Right lobe of liver (tissue), 6 donors: ENCODE results near the gene HOXB4. TPM values are rescaled to one million over a fixed set of nuclear protein-coding genes. Genes with fewer than 3 reads are reported as not detected.

ENCODE experiments used
- ATAC-seq, 4 donors: fragments of 200-7000 bp; cut with Tn5 transposase; one replicate each; pipeline ENCODE4 v1.9.1; 2020; ENCODE audit warnings: mild to moderate bottlenecking in 4 of 4, moderate library complexity in 4 of 4
- DNase-seq, 3 donors: peaks; one replicate each; pipeline ENCODE4 v3.0.0-alpha.2; 2020
- H3K27ac ChIP-seq, 3 donors: fragments of 200-600 bp; one replicate each; pipeline ENCODE4 v1.8.0; 2022
- H3K27me3 ChIP-seq, 2 donors: fragments of 200-600 bp; one replicate each; pipeline ENCODE4 v1.8.0; 2022
- H3K36me3 ChIP-seq, 4 donors: fragments of 200-600 bp; sonication (generic) in 1 of 4; one replicate each; pipeline versions ENCODE4 v1.5.1 to v1.8.0; 2017 to 2022; ENCODE audit warnings: control low read depth in 1 of 4
- H3K4me1 ChIP-seq, 4 donors: fragments of 200-600 bp; sonication (generic) in 1 of 4; one replicate each; pipeline versions ENCODE4 v1.5.1 to v1.8.0; 2017 to 2022; ENCODE audit warnings: control low read depth in 1 of 4
- H3K4me3 ChIP-seq, 3 donors: fragments of 200-600 bp; one replicate each; pipeline ENCODE4 v1.8.0; 2022
- H3K9me3 ChIP-seq, 4 donors: fragments of 200-600 bp; sonication (generic) in 1 of 4; one replicate each; pipeline versions ENCODE4 v1.5.1 to v1.8.0; 2017 to 2022; ENCODE audit warnings: control low read depth in 1 of 4
- POLR2A ChIP-seq: fragments of 450-650 bp; IDR thresholded peaks from one replicate; pipeline ENCODE4 v1.6.1; 2017; ENCODE audit warnings: antibody characterized with exemption, mild to moderate bottlenecking
- WGBS: methylation state at CpG from one replicate; pipeline ENCODE4 v1.1.6; 2018; ENCODE audit warnings: low coverage, low lambda C conversion rate; ENCODE audit not compliant: insufficient coverage; ENCODE audit errors: missing lambda C conversion rate; 5-methylcytosine and 5-hydroxymethylcytosine counted together
- intact Hi-C, 2 donors: fragments of 100-400 bp; cut with DNase I; formaldehyde crosslinking; loops; one replicate each; pipeline versions ENCODE4 v1.11.2 to v1.14.1; 2022
- total RNA-seq, 6 experiments: library from RNA; depleted of rRNA in 2 of 6; stranded (reverse); fragments of >200 nt in 2 of 6; fragmentation: NEBNext Ultra II Directional in 3 of 6; extraction: Animal tissue kit (Norgen Biotek cat#: 25700) in 3 of 6; gene quantifications; one replicate each; pipeline versions ENCODE4 v1.1.0 to v1.2.4, GENCODE V29; 2016 to 2023
- TF ChIP-seq, protein P1 (sequence below), 4 donors: fragments of 200-600 bp in 3 of 4; fragments of 450-650 bp in 1 of 4; IDR thresholded peaks; one replicate each; pipeline versions ENCODE4 v1.5.1 to v1.8.0; 2016 to 2022; ENCODE audit warnings: antibody characterized with exemption in 4 of 4, mild to moderate bottlenecking in 2 of 4
- donor health status: DM: no; HTN: yes; CAD: no.
- donor health status: DM: no; HTN: no; CAD: no.
- donor health status: DM: no; HTN: no; CAD: no.
- donor health status: DM: no; HTN: yes; CAD: no.
- donor health status: DM: no; HTN: yes; CAD: no.

The HOXB4 gene
- total RNA-seq, 6 experiments from 2014 or later: 0.31 to 1.1 (median 0.68) TPM

DNA sequence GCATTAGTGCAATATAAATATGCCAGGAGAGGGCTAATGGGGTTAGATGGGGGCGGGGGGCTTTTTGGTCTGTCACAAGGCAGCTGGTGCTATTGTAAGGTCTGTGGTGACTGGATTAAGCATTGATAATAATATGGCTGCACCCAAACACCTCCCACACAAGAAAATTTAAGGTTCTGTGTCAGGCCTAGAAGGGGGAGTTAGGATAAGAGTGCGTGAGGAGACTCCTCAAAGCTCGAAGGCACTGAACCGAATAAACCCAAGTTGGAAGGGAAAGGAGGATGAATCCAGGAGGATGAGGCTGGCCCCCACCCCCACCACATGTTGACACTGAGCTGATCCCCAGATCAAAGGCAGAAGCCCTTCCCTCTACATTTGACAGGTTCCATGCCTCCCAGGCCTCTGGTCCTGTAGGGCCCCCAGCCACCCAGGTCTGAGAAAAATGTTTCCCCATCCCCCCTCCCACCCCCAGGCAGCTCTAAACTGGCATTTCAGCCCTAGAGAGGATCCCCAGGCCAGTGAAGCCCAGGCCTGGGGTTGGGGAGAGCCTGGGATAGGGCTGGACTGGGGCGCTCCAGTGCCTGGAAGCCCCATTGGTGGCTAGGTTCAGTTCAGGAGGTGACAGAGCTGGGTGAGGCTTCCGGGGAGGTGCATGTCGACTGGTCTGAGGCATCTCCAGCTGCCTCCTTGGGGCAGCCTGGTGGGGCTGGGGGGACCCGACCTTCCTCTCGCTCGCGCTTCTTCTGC lies 49.0 kb downstream of the HOXB4 start:
- no peaks in the 10 kb centered on the region for H3K9me3 ChIP-seq
- H3K27me3 ChIP-seq: no peaks in the 10 kb centered on the region
- intact Hi-C loops: no loop called here
- no peaks in the 10 kb centered on the region for H3K4me1 ChIP-seq
- H3K36me3 ChIP-seq: no peaks in the 10 kb centered on the region
- H3K27ac ChIP-seq: no peak overlapping the region
- no peak for DNase-seq
- no peak for ATAC-seq
- H3K4me3 ChIP-seq: no peak overlapping the region
- TF ChIP-seq, protein P1, sequence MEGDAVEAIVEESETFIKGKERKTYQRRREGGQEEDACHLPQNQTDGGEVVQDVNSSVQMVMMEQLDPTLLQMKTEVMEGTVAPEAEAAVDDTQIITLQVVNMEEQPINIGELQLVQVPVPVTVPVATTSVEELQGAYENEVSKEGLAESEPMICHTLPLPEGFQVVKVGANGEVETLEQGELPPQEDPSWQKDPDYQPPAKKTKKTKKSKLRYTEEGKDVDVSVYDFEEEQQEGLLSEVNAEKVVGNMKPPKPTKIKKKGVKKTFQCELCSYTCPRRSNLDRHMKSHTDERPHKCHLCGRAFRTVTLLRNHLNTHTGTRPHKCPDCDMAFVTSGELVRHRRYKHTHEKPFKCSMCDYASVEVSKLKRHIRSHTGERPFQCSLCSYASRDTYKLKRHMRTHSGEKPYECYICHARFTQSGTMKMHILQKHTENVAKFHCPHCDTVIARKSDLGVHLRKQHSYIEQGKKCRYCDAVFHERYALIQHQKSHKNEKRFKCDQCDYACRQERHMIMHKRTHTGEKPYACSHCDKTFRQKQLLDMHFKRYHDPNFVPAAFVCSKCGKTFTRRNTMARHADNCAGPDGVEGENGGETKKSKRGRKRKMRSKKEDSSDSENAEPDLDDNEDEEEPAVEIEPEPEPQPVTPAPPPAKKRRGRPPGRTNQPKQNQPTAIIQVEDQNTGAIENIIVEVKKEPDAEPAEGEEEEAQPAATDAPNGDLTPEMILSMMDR (IDR thresholded peaks at IDR 0.05): no peak
- TF ChIP-seq POLR2A: no peak
- 62% methylated on average over 2 of the region's 11 CpGs for WGBS

DNA sequence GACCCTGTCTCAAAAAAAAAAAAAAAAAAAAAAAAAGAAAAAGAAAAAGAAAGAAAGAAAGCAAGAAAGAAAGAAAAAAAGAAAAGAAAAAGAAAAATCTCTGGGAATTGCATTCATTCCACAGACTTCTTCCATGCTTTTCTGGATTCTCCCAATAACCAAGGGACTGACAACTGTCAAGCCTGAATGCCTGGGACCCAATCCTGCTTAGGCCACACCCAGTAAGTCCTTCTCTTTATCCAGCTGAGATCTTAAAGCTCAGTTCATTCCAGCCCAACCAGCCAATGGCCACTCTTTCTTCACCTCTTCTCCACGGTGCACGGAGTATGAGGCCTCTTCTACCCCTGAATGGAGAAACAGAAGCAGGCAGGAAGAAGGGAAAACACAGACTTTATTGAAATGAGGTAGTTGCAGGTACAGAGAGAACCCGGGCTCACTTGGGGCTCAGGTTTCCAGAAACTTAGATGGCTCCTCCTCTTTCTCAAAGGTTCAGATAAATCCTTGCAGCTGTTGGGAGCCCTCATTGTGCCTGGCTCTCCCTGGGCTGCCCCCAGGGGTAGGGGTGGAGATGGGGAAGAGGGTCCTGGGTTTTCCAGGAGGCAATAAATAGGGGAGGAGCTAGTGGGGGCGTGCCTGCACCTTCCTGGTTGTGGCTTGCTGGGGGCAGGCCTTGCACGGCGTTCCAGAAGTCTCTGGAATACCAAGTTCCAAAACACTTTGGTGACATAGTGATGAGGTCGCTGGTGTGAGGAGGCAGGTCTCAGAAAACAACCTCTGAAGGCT lies 49.8 kb downstream of the HOXB4 start:
- Histone ChIP-seq H3K36me3 (no peaks in the 10 kb centered on the region), H3K9me3 (no peaks in the 10 kb centered on the region), H3K4me3 (no peak overlapping the region), H3K27ac (no peak overlapping the region), H3K27me3 (no peaks in the 10 kb centered on the region), H3K4me1 (no peaks in the 10 kb centered on the region)
- ATAC-seq (no peak), DNase-seq (no peak)
- WGBS: 53% methylated on average over 6 of the region's 7 CpGs
- no peak for TF ChIP-seq POLR2A
- TF ChIP-seq, protein P1 (IDR thresholded peaks at IDR 0.05): no peak
- intact Hi-C loops: no loop called here

DNA sequence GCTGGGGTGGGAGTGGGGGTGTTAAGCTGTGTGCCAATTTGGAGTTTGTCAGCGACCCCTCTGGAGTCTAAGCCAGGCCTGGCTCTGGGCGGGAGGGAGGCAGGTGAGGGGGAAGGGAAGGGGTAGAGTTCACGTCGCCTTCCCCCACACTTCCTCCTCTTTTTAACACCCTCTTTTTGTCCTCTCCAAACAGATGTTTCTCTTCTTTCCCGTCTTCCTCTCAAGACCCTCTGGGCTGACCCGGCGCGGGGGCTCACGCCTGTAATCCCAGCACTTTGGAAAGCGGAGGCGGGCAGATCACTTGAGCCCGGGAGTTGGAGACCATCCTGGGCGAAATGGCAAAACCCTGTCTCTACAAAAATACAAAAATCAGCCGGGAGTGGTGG lies 50.6 kb downstream of the HOXB4 start:
- DNase-seq (no peak), ATAC-seq (no peak)
- Histone ChIP-seq H3K9me3 (no peaks in the 10 kb centered on the region), H3K4me1 (no peaks in the 10 kb centered on the region), H3K4me3 (no peak overlapping the region), H3K36me3 (no peaks in the 10 kb centered on the region), H3K27ac (no peak overlapping the region), H3K27me3 (no peaks in the 10 kb centered on the region)
- WGBS: 39% methylated on average over 13 of the region's 14 CpGs
- intact Hi-C loops: no loop called here
- TF ChIP-seq, protein P1 (IDR thresholded peaks at IDR 0.05): no peak
- no peak for TF ChIP-seq POLR2A

DNA sequence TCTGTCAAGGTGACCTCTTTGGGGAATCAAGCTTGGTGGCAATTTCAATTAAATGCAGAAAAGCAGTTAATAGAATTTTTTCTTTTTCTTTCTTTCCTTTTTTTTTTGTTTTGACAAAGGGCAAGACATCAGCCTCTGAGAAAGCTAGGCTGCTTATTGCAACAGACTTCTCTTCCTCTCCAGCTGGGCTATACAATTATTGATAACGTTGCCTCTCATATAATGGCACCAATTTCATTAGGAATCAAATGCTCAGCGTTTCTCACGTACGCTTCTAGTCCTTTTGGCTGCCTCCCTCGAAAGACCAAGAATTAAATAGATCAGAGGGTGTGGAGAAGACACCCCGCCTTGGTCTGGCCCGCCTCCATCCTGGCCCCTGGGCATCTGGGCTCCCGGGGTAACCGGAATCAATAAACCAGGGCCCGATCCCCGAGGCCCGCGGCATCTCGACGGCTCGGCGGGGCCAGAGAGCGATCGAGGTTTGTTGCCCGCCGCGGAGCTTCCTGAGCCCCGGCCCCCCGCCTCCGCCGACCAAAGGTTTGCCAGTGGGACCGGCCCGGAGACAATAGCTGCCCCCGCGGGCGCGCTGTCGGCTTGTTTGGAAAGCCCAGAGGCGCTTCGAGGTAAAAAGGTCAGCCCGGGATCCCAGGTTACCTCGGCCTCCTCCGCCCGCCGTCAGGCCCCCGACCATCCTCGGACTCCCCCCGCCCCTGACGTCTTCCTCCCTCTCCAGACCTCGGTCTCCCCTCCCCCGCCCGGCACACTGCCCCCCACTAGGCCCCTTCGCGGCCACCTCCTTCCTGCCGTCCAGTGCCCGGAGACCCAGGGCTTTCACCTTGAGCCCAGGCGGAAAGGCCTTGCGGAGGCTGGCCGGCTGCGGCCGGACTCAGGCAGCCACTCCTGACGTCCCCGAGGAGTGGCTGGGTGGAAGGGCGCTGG lies 51.3 kb downstream of the HOXB4 start:
- peak in 1 of 4 donors; percentile 24 for ATAC-seq
- H3K9me3 ChIP-seq: no peaks in the 10 kb centered on the region
- H3K27ac ChIP-seq: no peak overlapping the region
- 22% methylated on average over 32 of the region's 59 CpGs for WGBS
- H3K4me1 ChIP-seq: no peaks in the 10 kb centered on the region
- no peak for DNase-seq
- no peak overlapping the region for H3K4me3 ChIP-seq
- no peaks in the 10 kb centered on the region for H3K27me3 ChIP-seq
- no peak for TF ChIP-seq POLR2A
- TF ChIP-seq, protein P1 (IDR thresholded peaks at IDR 0.05): no peak
- intact Hi-C loops: no loop called here
- H3K36me3 ChIP-seq: no peaks in the 10 kb centered on the region
